PC-9 (cell line): ENCODE measurements around the gene G2E3. TPM values are rescaled to one million over a fixed set of nuclear protein-coding genes. Genes with fewer than 3 reads are reported as not detected.

ENCODE experiments used
- Bru-seq: library from RNA; stranded (reverse); fragments of 400-500 nt; gene quantifications from one replicate; lab custom pipeline; 2021; lab: Mats Ljungman, UMichigan
- BruChase-seq, 2 experiments: library from RNA; stranded (reverse); fragments of 400-500 nt; gene quantifications; one replicate each; lab custom pipeline; 2021; lab: Mats Ljungman, UMichigan
- BruUV-seq: library from RNA; stranded (reverse); fragments of 400-500 nt; replicated peaks from 2 replicates; lab custom pipeline; 2021; lab: Mats Ljungman, UMichigan
- CTCF ChIA-PET: fragments of 300-600 bp; sonication (Branson Sonifier 250); formaldehyde crosslinking; loops from one replicate; lab custom pipeline; 2022; ENCODE audit warnings: antibody characterized with exemption; lab: Charles Lee
- POLR2A ChIA-PET: fragments of 300-600 bp; sonication (Branson Sonifier 250); formaldehyde crosslinking; loops from one replicate; lab custom pipeline; 2022; ENCODE audit warnings: antibody characterized with exemption; ENCODE audit not compliant: unreplicated experiment; lab: Charles Lee
- DNase-seq, 2 experiments: peaks; one replicate each; pipeline versions ENCODE4 v3.0.0 to v3.0.0-alpha.2; 2015 to 2022; ENCODE audit warnings: mixed read lengths in 1 of 2
- H2AFZ ChIP-seq: fragments of 200-600 bp; sonication (generic); 2 replicates; pipeline ENCODE4 v1.8.1; 2017; ENCODE audit warnings: antibody characterized with exemption
- H3F3A ChIP-seq: fragments of 200-600 bp; sonication (generic); 2 replicates; pipeline ENCODE4 v1.8.1; 2017; ENCODE audit warnings: antibody characterized with exemption, mild to moderate bottlenecking, low read depth; ENCODE audit not compliant: insufficient read depth
- H3K27ac ChIP-seq: fragments of 200-600 bp; sonication (generic); 2 replicates; pipeline ENCODE4 v1.6.1; 2016; ENCODE audit warnings: mixed run types
- H3K27me3 ChIP-seq: fragments of 200-600 bp; sonication (generic); 2 replicates; pipeline ENCODE4 v1.6.1; 2016; ENCODE audit warnings: low read depth, mixed run types; ENCODE audit not compliant: insufficient read depth
- H3K36me3 ChIP-seq: fragments of 200-600 bp; sonication (generic); 2 replicates; pipeline ENCODE4 v1.6.1; 2016; ENCODE audit warnings: low read depth, mixed run types
- H3K4me1 ChIP-seq: fragments of 200-600 bp; sonication (generic); replicated peaks from 2 replicates; pipeline ENCODE4 v1.6.1; 2016; ENCODE audit warnings: mixed run types; ENCODE audit not compliant: insufficient read depth
- H3K4me2 ChIP-seq: fragments of 200-600 bp; sonication (generic); 2 replicates; pipeline ENCODE4 v1.6.1; 2017; ENCODE audit warnings: mixed run types
- H3K4me3 ChIP-seq: fragments of 200-600 bp; sonication (generic); 2 replicates; pipeline ENCODE4 v1.6.1; 2016; ENCODE audit warnings: mixed run types
- H3K79me2 ChIP-seq: fragments of 200-600 bp; sonication (generic); 2 replicates; pipeline ENCODE4 v1.6.1; 2017; ENCODE audit warnings: low read depth, mixed run types
- H3K9me2 ChIP-seq: fragments of 200-600 bp; sonication (generic); 2 replicates; pipeline ENCODE4 v1.8.1; 2017; ENCODE audit warnings: mild to moderate bottlenecking; ENCODE audit not compliant: insufficient read depth
- H3K9me3 ChIP-seq: fragments of 200-600 bp; sonication (generic); 2 replicates; pipeline ENCODE4 v1.8.1; 2016; ENCODE audit warnings: low read depth; ENCODE audit not compliant: insufficient read depth
- H4K20me1 ChIP-seq: fragments of 200-600 bp; sonication (generic); 2 replicates; pipeline ENCODE4 v1.8.1; 2017; ENCODE audit not compliant: insufficient read depth
- CTCF ChIP-seq: fragments of 200-600 bp; sonication (generic); conservative IDR thresholded peaks from 2 replicates; pipeline ENCODE4 v1.6.1; 2017; ENCODE audit warnings: mixed run types, antibody characterized with exemption, mild to moderate bottlenecking, moderate library complexity
- EZH2 ChIP-seq: fragments of 200-600 bp; sonication (generic); IDR thresholded peaks from 2 replicates; pipeline ENCODE4 v1.8.0; 2017; ENCODE audit warnings: antibody characterized with exemption, low read depth
- intact Hi-C: fragments of 100-400 bp; cut with micrococcal nuclease; formaldehyde crosslinking; loops from one replicate; pipeline ENCODE4 v1.10.0; 2022; ENCODE audit not compliant: unreplicated experiment
- long read RNA-seq: library from polyadenylated mRNA; stranded (forward); transcript quantifications from one replicate; pipeline ENCODE4 v2.0.0, GENCODE V29; 2022
- total RNA-seq: library from RNA; stranded (reverse); gene quantifications from 2 replicates; pipeline ENCODE4 v1.2.3, GENCODE V29; 2021

Gene G2E3
- 21.1 and 28.0 TPM in 2 replicates for total RNA-seq
- Bru-seq, nascent RNA, result percentile 91 among the genes with signal in this experiment
- BruChase-seq, experiment 1, labeled RNA remaining after a 2-hour chase, result percentile 85 among the genes with signal in this experiment
- percentile 70 among the genes with signal in this experiment for BruChase-seq, experiment 2, labeled RNA remaining after a 6-hour chase
- long read RNA-seq, full-length matches to known transcripts, result 23 of 29 reads
- long read RNA-seq, partial matches to known transcripts, result 2 of 29 reads
- long read RNA-seq, other reads (novel, unspliced or antisense), result 4 of 29 reads

- Histone ChIP-seq H2AFZ (peak within 1 kb of the TSS; percentile 91), H3K27ac (peak within 1 kb of the TSS; percentile 58), H3K27me3 (no peaks in the 10 kb centered on the region), H3K9me3 (no peaks in the 10 kb centered on the region), H3K79me2 (peaks cover 48% of the 10 kb centered on the region), H4K20me1 (no peaks in the 10 kb centered on the region), H3K9me2 (no peaks in the 10 kb centered on the region), H3F3A (peaks cover 2% of the 10 kb centered on the region; the same call in 1 of the 2 replicates), H3K36me3 (peaks cover 3% of the 10 kb centered on the region; the same call in 1 of the 2 replicates), H3K4me2 (peak within 1 kb of the TSS; percentile 80), H3K4me1 (peaks cover 19% of the 10 kb centered on the region), H3K4me3 (peak within 1 kb of the TSS; percentile 99)
- peak; percentile 73 to 82 for DNase-seq
- CTCF ChIA-PET, result no interaction called here
- POLR2A ChIA-PET, result interaction anchor here (0.6 kb wide), 2 partner anchors 421 to 1953 kb away, joined by 3 to 7 read pairs; no protein-coding TSS in a partner anchor
- TF ChIP-seq EZH2 (no peak), CTCF (no peak)
- BruUV-seq, result TSS peak; percentile 99
- intact Hi-C loops, result no loop called here
Observed at GRCh38 chr14:30558675-30559555, at the start of gene G2E3. G2E3 (plus strand) TSS chr14:30559158; CDS start chr14:30581080, 21,922 bp downstream.

GRCh38 chr14:30517737-30518136 lies 41.2 kb upstream of the G2E3 start:
- Histone ChIP-seq H3K79me2 (no peaks in the 10 kb centered on the region), H3K27me3 (no peaks in the 10 kb centered on the region), H3F3A (no peaks in the 10 kb centered on the region), H3K27ac (no peak overlapping the region), H3K4me3 (no peak overlapping the region), H3K36me3 (no peaks in the 10 kb centered on the region), H4K20me1 (no peaks in the 10 kb centered on the region), H3K9me2 (no peaks in the 10 kb centered on the region), H3K4me1 (no peaks in the 10 kb centered on the region), H2AFZ (no peak overlapping the region), H3K4me2 (no peak overlapping the region), H3K9me3 (no peaks in the 10 kb centered on the region; the same call in 1 of the 2 replicates)
- intact Hi-C loops, result no loop called here
- no peak for TF ChIP-seq EZH2
- TF ChIP-seq CTCF, result no peak
- no TSS peak for BruUV-seq
- ChIA-PET POLR2A (no interaction called here), CTCF (no interaction called here)
- DNase-seq, result no peak

- Histone ChIP-seq H2AFZ (no peak overlapping the region), H3K4me1 (no peaks in the 10 kb centered on the region), H3K27me3 (no peaks in the 10 kb centered on the region), H3K4me2 (no peak overlapping the region), H4K20me1 (no peaks in the 10 kb centered on the region), H3K79me2 (no peaks in the 10 kb centered on the region), H3K9me3 (no peaks in the 10 kb centered on the region; the same call in 1 of the 2 replicates), H3K4me3 (no peak overlapping the region), H3F3A (no peaks in the 10 kb centered on the region), H3K9me2 (no peaks in the 10 kb centered on the region), H3K27ac (no peak overlapping the region), H3K36me3 (no peaks in the 10 kb centered on the region)
- POLR2A ChIA-PET, result no interaction called here
- BruUV-seq, result no TSS peak
- TF ChIP-seq EZH2, result no peak
- TF ChIP-seq CTCF, result no peak
- intact Hi-C loops, result no loop called here
- DNase-seq, result no peak
- CTCF ChIA-PET, result interaction anchor here (0.7 kb wide), 1 partner anchor 76 kb away, joined by 3 read pairs; no protein-coding TSS in a partner anchor
Observed at GRCh38 chr14:30518867-30519560, 39.9 kb upstream of the G2E3 start.
